Naive thymus-derived CD4-positive, alpha-beta T cell (primary cell): ENCODE data around the gene LRRC61. TPM values are rescaled to one million over a fixed set of nuclear protein-coding genes. Genes with fewer than 3 reads are reported as not detected.
A peak's percentile ranks its signal among the peaks of the same experiment; 100 is the strongest.
"Not testable (repeated sequence)": the region's sequence is repeated elsewhere in the genome, so short reads cannot be mapped to it uniquely, and the experiment has no call there.

ENCODE experiments used
- ATAC-seq: fragments of 150-1000 bp; cut with Tn5 transposase; 2 replicates; pipeline ENCODE4 v1.10.0; 2021; ENCODE audit warnings: mild to moderate bottlenecking, moderate library complexity
- CTCF ChIA-PET: fragments of 350-600 bp; sonication (Branson Sonifier 250); formaldehyde crosslinking; loops from one replicate; lab custom pipeline; 2021; ENCODE audit warnings: antibody characterized with exemption; lab: Charles Lee
- POLR2A ChIA-PET: fragments of 350-600 bp; sonication (Branson Sonifier 250); formaldehyde crosslinking; loops from one replicate; lab custom pipeline; 2021; ENCODE audit warnings: antibody characterized with exemption, inconsistent platforms; lab: Charles Lee
- DNase-seq, 9 donors: peaks; one replicate each; pipeline versions ENCODE4 v3.0.0 to v3.0.0-alpha.2; 2020 to 2022; ENCODE audit warnings: mixed read lengths in 1 of 9
- H3K27ac ChIP-seq: one replicate; pipeline ENCODE4 v1.7.0; 2013; ENCODE audit warnings: mild to moderate bottlenecking, low read depth, low read length, moderate library complexity
- H3K27me3 ChIP-seq, 2 donors: one replicate each; pipeline ENCODE4 v1.7.0; 2013; ENCODE audit warnings: low read length in 2 of 2, mild to moderate bottlenecking in 2 of 2, moderate library complexity in 2 of 2; ENCODE audit not compliant: control insufficient read depth in 2 of 2, insufficient read depth in 2 of 2
- H3K36me3 ChIP-seq, 3 experiments: 1 replicate in 2 of 3; 2 replicates in 1 of 3; pipeline ENCODE4 v1.7.0; 2013; ENCODE audit warnings: low read length in 3 of 3, mild to moderate bottlenecking in 3 of 3, moderate library complexity in 1 of 3; ENCODE audit not compliant: insufficient read depth in 3 of 3, control insufficient read depth in 2 of 3
- H3K4me1 ChIP-seq, 2 donors: one replicate each; pipeline ENCODE4 v1.7.0; 2013; ENCODE audit warnings: low read length in 2 of 2, mild to moderate bottlenecking in 2 of 2, moderate library complexity in 1 of 2; ENCODE audit not compliant: control insufficient read depth in 2 of 2, insufficient read depth in 2 of 2
- H3K4me3 ChIP-seq: 2 replicates; pipeline ENCODE4 v1.7.0; 2013; ENCODE audit warnings: mild to moderate bottlenecking, low read length
- H3K9me3 ChIP-seq, 3 experiments: 1 replicate in 2 of 3; 2 replicates in 1 of 3; pipeline ENCODE4 v1.7.0; 2013; ENCODE audit warnings: low read length in 3 of 3; ENCODE audit not compliant: control insufficient read depth in 2 of 3
- H3K27ac Mint-ChIP-seq, 9 donors: one replicate each; pipeline ENCODE4 v1.8.0; 2020 to 2022; ENCODE audit warnings: mixed read lengths in 9 of 9, mild to moderate bottlenecking in 8 of 9, moderate library complexity in 5 of 9, inconsistent platforms in 2 of 9
- H3K27me3 Mint-ChIP-seq, 5 donors: one replicate each; pipeline ENCODE4 v1.8.0; 2021 to 2022; ENCODE audit warnings: mixed read lengths in 5 of 5, mild to moderate bottlenecking in 1 of 5
- H3K36me3 Mint-ChIP-seq, 5 donors: one replicate each; pipeline ENCODE4 v1.8.0; 2020 to 2022; ENCODE audit warnings: mixed read lengths in 5 of 5, mild to moderate bottlenecking in 3 of 5, inconsistent platforms in 1 of 5
- H3K4me1 Mint-ChIP-seq, 7 donors: one replicate each; pipeline ENCODE4 v1.8.0; 2020 to 2022; ENCODE audit warnings: mixed read lengths in 7 of 7, mild to moderate bottlenecking in 3 of 7, inconsistent platforms in 1 of 7
- H3K4me3 Mint-ChIP-seq, 10 donors: one replicate each; pipeline ENCODE4 v1.8.0; 2020 to 2022; ENCODE audit warnings: mild to moderate bottlenecking in 10 of 10, mixed read lengths in 10 of 10, moderate library complexity in 6 of 10, inconsistent platforms in 2 of 10
- H3K9me3 Mint-ChIP-seq, 11 donors: one replicate each; pipeline ENCODE4 v1.8.0; 2020 to 2022; ENCODE audit warnings: mixed read lengths in 11 of 11, mild to moderate bottlenecking in 4 of 11, inconsistent platforms in 1 of 11, moderate library complexity in 1 of 11
- intact Hi-C, 2 donors: fragments of 100-400 bp; cut with micrococcal nuclease; formaldehyde crosslinking; loops; one replicate each; pipeline ENCODE4 v1.15.1; 2023
- polyA plus RNA-seq, 2 donors: library from polyadenylated mRNA; unstranded; fragments of 300-500 nt; fragmentation: Illumina TruSeq; gene quantifications; one replicate each; pipeline ENCODE4 v1.2.3, GENCODE V29; 2021
- total RNA-seq, 6 experiments: library from RNA in 5 of 6; stranded (reverse) in 5 of 6; gene quantifications; 1 replicate in 5 of 6; 2 replicates in 1 of 6; pipeline ENCODE4 v1.2.3 and lab custom pipeline; 2021 to 2026

LRRC61 gene
- total and polyA plus RNA-seq, 7 experiments from 2014 or later: 8.3 to 30.0 (median 13.8) TPM

- H3K27me3 ChIP-seq, POLR2A ChIA-PET: not testable (repeated sequence)
These were observed 37.1 kb upstream of the LRRC61 start for GRCh38 chr7:150285849-150286754.

DNA sequence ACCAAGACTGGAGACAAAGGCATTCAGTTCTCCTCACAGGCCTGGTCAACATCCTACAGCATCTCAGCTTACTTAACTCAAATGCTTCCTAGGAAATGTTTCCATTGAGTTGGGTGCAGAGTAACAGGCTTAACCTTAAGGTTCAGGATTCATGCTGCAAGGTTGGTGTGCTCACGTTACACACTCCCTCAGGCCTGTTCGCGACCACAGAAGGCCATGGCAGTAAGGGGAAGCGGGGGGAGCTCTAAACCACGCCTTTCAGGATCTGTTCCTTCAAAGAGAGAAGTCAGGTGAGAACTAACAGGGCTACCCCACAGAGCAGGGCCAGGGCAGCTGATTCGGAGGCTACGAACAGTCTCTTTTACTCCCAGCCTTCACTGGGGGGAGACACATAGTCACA lies 35.3 kb upstream of the LRRC61 start:
- H3K27me3 Mint-ChIP-seq, H3K27ac ChIP-seq, ATAC-seq, H3K4me1 Mint-ChIP-seq, H3K27ac Mint-ChIP-seq, CTCF ChIA-PET, H3K9me3 ChIP-seq, H3K36me3 Mint-ChIP-seq, H3K4me3 Mint-ChIP-seq, H3K4me3 ChIP-seq, H3K4me1 ChIP-seq, H3K9me3 Mint-ChIP-seq, DNase-seq, H3K27me3 ChIP-seq, H3K36me3 ChIP-seq, POLR2A ChIA-PET: not testable (repeated sequence)
- intact Hi-C loops: loop anchor here (2.0 to 10.0 kb wide), 5 partner anchors 133 to 823 kb away; partner anchors contain the start of gene GIMAP4 (in 1 of the 2)

More at GRCh38 chr7:150285849-150286754, 37.1 kb upstream of the LRRC61 start:
- CTCF ChIA-PET: interaction anchor here (0.8 to 1.2 kb wide), 2 partner anchors 121 to 501 kb away, joined by 3 read pairs; no protein-coding TSS in a partner anchor
- H3K4me1 ChIP-seq, H3K27ac ChIP-seq, H3K4me3 ChIP-seq, H3K27me3 Mint-ChIP-seq, H3K4me3 Mint-ChIP-seq, H3K9me3 Mint-ChIP-seq, H3K9me3 ChIP-seq, H3K27ac Mint-ChIP-seq, H3K36me3 Mint-ChIP-seq, H3K36me3 ChIP-seq, H3K4me1 Mint-ChIP-seq: not testable (repeated sequence)
- intact Hi-C loops: loop anchor here (2.0 to 10.0 kb wide), 5 partner anchors 135 to 825 kb away; partner anchors contain the start of gene GIMAP4 (in 1 of the 2)
- DNase-seq: peak in 8 of 9 donors; percentile 24 to 65 (median 44)
- ATAC-seq: peak; percentile 89

DNA sequence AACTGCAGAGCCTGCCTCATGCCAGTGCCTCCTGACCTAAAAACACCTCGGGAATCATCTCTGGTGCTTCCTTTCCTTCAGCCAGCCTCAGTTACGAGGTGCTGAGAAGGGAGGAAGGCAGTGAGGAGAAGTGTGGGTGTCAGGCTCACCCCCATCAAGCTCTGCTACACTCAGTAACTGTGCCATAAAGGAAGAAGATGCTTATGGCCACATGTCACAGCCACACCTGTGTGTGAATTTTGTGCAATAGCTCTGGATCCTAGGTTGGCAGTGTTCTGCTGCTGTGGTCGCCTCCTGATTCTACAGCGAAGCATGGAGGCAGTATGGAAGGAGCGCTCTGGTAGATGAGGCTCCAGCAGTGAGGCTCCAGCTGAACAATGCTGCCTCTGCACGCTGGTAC lies 34.3 kb upstream of the LRRC61 start:
- H3K27me3 Mint-ChIP-seq, POLR2A ChIA-PET, H3K4me3 Mint-ChIP-seq, H3K27ac Mint-ChIP-seq, H3K36me3 ChIP-seq, H3K27ac ChIP-seq, H3K4me3 ChIP-seq, DNase-seq, H3K36me3 Mint-ChIP-seq, H3K9me3 Mint-ChIP-seq, H3K4me1 ChIP-seq, H3K9me3 ChIP-seq, ATAC-seq, H3K4me1 Mint-ChIP-seq, H3K27me3 ChIP-seq: not testable (repeated sequence)
- intact Hi-C loops: loop anchor here in 1 of 2 donors (10.0 kb wide), 1 partner anchor 276 kb away; the partner anchor contains the start of gene GIMAP4
- CTCF ChIA-PET: interaction anchor here (0.6 kb wide), 1 partner anchor 589 kb away, joined by 4 read pairs; no protein-coding TSS in a partner anchor

DNA sequence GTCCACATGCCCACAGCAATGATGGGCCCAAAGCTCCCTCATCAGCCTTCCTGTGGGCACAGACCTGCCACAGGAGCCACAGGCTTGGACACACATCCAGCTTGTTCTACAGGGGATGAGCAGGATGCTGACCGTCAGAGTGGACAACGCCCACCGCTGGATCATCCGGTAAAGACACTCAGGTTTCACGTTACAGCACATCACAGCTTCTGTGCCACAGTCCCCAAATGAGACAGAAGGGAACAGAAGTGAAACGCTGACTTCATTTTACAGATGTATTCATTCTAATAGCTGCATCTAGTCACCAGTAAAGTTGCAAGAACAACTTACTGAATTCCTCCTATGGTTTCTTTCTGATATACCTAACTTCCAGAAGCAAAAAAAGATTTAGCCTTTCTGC lies 32.8 kb upstream of the LRRC61 start:
- H3K27me3 Mint-ChIP-seq, POLR2A ChIA-PET, H3K36me3 ChIP-seq, H3K27ac Mint-ChIP-seq, H3K4me3 Mint-ChIP-seq, ATAC-seq, H3K4me1 Mint-ChIP-seq, H3K27me3 ChIP-seq, H3K27ac ChIP-seq, H3K4me1 ChIP-seq, H3K9me3 ChIP-seq, H3K4me3 ChIP-seq, intact Hi-C loops, H3K9me3 Mint-ChIP-seq, DNase-seq: not testable (repeated sequence)
- CTCF ChIA-PET: interaction anchor here (0.6 kb wide), 1 partner anchor 29 kb away, joined by 3 read pairs; no protein-coding TSS in a partner anchor
- peaks cover 0 to 15% (median 0%) of the 10 kb centered on the region in 5 donors for H3K36me3 Mint-ChIP-seq

DNA sequence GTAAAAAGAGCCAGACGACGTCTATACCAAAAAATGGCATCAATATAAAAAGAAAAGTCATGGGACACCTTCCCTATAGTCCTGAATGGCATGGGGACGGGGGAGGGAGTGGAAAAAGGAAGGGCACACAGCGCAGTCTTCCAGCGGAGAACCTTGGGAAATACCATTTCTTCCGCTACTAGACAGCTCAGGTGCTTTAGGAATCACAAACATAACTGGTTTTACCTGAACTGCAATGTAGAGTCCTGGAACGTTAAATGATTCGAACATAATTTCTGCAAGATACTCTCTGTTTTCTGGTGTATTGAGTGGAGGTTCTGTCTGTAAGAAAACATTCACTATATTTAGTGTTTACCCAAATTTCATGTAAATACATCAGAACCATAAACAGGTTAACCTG lies 28.1 kb upstream of the LRRC61 start:
- H3K9me3 ChIP-seq, H3K27ac Mint-ChIP-seq, intact Hi-C loops, H3K4me3 Mint-ChIP-seq, H3K4me1 ChIP-seq, DNase-seq, ATAC-seq, H3K36me3 Mint-ChIP-seq, CTCF ChIA-PET, H3K4me3 ChIP-seq, H3K27me3 ChIP-seq, H3K27ac ChIP-seq, H3K4me1 Mint-ChIP-seq, H3K36me3 ChIP-seq, H3K27me3 Mint-ChIP-seq, POLR2A ChIA-PET, H3K9me3 Mint-ChIP-seq: not testable (repeated sequence)

DNA sequence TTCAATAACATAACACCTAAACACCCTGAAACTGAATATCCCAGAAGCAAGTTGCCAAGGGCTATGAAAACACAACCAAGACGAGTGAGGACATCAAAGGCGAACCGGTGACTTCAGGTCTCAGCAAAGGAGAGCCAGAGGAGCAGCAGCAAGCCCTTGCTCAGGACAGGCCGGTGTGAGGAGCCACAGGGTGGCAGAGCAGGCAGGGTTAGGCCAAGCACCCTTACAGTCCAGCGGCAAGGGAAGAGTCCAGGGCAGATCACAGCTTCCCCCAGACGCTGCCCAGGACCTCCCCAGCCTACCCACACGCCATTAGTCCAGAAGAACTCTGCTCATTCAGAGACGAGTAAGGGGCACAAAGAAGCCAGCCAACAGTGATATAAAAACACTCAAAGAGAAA lies 27.5 kb upstream of the LRRC61 start:
- H3K4me1 Mint-ChIP-seq, H3K36me3 Mint-ChIP-seq, H3K4me3 Mint-ChIP-seq, H3K9me3 Mint-ChIP-seq, intact Hi-C loops, H3K27me3 Mint-ChIP-seq, H3K36me3 ChIP-seq, DNase-seq, H3K27ac ChIP-seq, H3K9me3 ChIP-seq, H3K4me3 ChIP-seq, ATAC-seq, POLR2A ChIA-PET, CTCF ChIA-PET, H3K27me3 ChIP-seq, H3K27ac Mint-ChIP-seq, H3K4me1 ChIP-seq: not testable (repeated sequence)

DNA sequence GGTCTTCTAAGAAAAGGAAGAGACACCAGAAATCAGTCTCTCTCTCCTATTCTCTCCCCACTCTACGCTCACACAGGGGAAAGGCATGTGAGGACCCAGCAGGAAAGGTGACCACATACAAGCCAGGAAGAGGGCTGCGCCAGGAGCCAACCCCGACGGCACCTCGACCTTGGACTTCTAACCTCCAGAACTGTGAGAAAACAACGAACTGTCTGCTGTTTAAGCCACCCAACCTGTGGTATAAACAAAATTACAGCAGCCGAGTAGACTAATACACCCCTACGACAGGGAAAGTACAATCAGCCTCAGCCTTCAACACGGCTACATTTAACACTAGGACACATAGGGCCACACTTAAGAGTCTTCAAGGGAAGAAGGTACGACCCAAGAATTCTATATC lies 26.4 kb upstream of the LRRC61 start:
- H3K36me3 ChIP-seq, DNase-seq, H3K27me3 Mint-ChIP-seq, H3K27ac Mint-ChIP-seq, H3K9me3 ChIP-seq, H3K4me3 ChIP-seq, intact Hi-C loops, H3K4me1 Mint-ChIP-seq, H3K4me1 ChIP-seq, H3K4me3 Mint-ChIP-seq, CTCF ChIA-PET, H3K36me3 Mint-ChIP-seq, POLR2A ChIA-PET, H3K27me3 ChIP-seq, ATAC-seq, H3K9me3 Mint-ChIP-seq, H3K27ac ChIP-seq: not testable (repeated sequence)
